KMS-11 (cell line): ENCODE results near the gene DENND11.

Source experiments
- H2AFZ ChIP-seq: fragments of 200-600 bp; sonication (generic); 2 replicates; pipeline ENCODE4 v1.6.1; 2016; ENCODE audit warnings: antibody characterized with exemption, mixed run types, low read depth
- H3K27ac ChIP-seq: fragments of 200-600 bp; sonication (generic); 2 replicates; pipeline ENCODE4 v1.6.1; 2016; ENCODE audit warnings: mild to moderate bottlenecking, mixed run types
- H3K27me3 ChIP-seq: fragments of 200-600 bp; sonication (generic); 2 replicates; pipeline ENCODE4 v1.6.1; 2017; ENCODE audit warnings: mild to moderate bottlenecking, low read depth, mixed run types, moderate library complexity; ENCODE audit not compliant: insufficient read depth
- H3K36me3 ChIP-seq: fragments of 200-600 bp; sonication (generic); 2 replicates; pipeline ENCODE4 v1.6.1; 2017; ENCODE audit warnings: mild to moderate bottlenecking, mixed run types; ENCODE audit not compliant: insufficient read depth
- H3K4me1 ChIP-seq: fragments of 200-600 bp; sonication (generic); 2 replicates; pipeline ENCODE4 v1.6.1; 2016; ENCODE audit warnings: mild to moderate bottlenecking, low read depth, mixed run types; ENCODE audit not compliant: poor library complexity, severe bottlenecking
- H3K4me2 ChIP-seq: fragments of 200-600 bp; sonication (generic); 2 replicates; pipeline ENCODE4 v1.7.0; 2016; ENCODE audit warnings: mild to moderate bottlenecking, mixed run types
- H3K4me3 ChIP-seq: fragments of 200-600 bp; sonication (generic); IDR thresholded peaks from 2 replicates; pipeline ENCODE4 v1.6.1; 2017; ENCODE audit warnings: low read depth, low read length, mixed read lengths; ENCODE audit not compliant: insufficient read depth
- H3K79me2 ChIP-seq: fragments of 200-600 bp; sonication (generic); 2 replicates; pipeline ENCODE4 v1.6.1; 2016; ENCODE audit warnings: low read depth, mixed run types; ENCODE audit not compliant: insufficient read depth
- H3K9ac ChIP-seq: fragments of 200-600 bp; sonication (generic); 2 replicates; pipeline ENCODE4 v1.6.1; 2016; ENCODE audit warnings: mild to moderate bottlenecking, mixed run types
- H4K20me1 ChIP-seq: fragments of 200-600 bp; sonication (generic); 2 replicates; pipeline ENCODE4 v1.6.1; 2016; ENCODE audit warnings: mild to moderate bottlenecking, mixed run types; ENCODE audit not compliant: insufficient read depth
- TF ChIP-seq, protein P1 (sequence below): fragments of 200-600 bp; sonication (generic); conservative IDR thresholded peaks from 2 replicates; pipeline ENCODE4 v1.6.1; 2017; ENCODE audit warnings: low read depth, mild to moderate bottlenecking, antibody characterized with exemption, low read length, moderate library complexity, mixed read lengths

The DENND11 gene

DNA sequence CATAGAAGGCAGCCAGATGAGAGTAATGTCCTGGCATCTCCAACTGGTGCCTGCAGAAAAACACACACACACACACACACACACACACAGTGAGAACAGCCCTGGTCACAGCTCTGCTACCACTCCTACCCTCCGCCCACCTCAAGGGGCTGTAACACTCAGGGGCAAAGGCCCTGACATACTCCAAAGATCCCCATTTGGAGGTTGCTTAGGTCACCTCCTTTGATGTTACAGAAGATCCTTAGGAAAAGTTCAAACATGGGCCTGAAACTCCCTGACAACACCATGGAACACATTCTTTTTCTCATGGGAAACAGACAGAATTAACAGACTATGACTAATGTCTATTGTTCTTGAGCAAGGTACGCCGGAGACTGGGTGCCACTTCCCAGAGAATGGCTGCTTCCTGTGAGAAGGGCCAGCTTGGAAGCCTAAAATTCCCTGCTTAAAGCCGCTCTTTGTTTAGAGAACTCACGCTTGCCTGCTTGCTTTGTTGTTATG, 27.7 kb downstream of the DENND11 start:
- no peaks in the 10 kb centered on the region for H3K27me3 ChIP-seq
- H4K20me1 ChIP-seq = no peaks in the 10 kb centered on the region
- no peak overlapping the region for H3K9ac ChIP-seq
- no peak overlapping the region for H3K27ac ChIP-seq
- no peak overlapping the region for H3K4me3 ChIP-seq
- no peaks in the 10 kb centered on the region for H3K4me1 ChIP-seq
- TF ChIP-seq, protein P1, sequence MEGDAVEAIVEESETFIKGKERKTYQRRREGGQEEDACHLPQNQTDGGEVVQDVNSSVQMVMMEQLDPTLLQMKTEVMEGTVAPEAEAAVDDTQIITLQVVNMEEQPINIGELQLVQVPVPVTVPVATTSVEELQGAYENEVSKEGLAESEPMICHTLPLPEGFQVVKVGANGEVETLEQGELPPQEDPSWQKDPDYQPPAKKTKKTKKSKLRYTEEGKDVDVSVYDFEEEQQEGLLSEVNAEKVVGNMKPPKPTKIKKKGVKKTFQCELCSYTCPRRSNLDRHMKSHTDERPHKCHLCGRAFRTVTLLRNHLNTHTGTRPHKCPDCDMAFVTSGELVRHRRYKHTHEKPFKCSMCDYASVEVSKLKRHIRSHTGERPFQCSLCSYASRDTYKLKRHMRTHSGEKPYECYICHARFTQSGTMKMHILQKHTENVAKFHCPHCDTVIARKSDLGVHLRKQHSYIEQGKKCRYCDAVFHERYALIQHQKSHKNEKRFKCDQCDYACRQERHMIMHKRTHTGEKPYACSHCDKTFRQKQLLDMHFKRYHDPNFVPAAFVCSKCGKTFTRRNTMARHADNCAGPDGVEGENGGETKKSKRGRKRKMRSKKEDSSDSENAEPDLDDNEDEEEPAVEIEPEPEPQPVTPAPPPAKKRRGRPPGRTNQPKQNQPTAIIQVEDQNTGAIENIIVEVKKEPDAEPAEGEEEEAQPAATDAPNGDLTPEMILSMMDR = no peak
- H3K79me2 ChIP-seq = no peaks in the 10 kb centered on the region
- no peaks in the 10 kb centered on the region for H3K36me3 ChIP-seq
- no peak overlapping the region for H3K4me2 ChIP-seq
- H2AFZ ChIP-seq = no peak overlapping the region

DNA sequence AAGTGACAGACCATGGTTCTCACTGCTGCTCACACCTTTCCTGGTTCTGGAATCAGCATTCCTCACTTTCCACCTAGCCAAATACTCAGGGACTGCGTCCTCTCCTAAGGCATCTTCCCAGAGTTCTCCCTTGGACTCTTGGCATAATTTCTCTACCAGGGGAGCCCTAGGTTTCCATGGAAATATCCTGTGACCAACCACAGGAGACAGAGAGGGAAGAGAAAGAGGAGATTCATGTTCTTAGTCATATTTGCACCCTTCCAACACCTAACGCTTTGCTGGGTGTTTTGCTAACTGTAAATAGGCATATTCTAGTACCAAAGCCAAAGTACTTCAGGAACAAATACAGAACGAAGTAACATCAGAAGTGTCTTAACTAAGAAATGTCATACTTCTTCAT, 28.6 kb downstream of the DENND11 start:
- Histone ChIP-seq H3K4me2 (no peak overlapping the region), H3K9ac (no peak overlapping the region), H4K20me1 (no peaks in the 10 kb centered on the region), H3K4me1 (no peaks in the 10 kb centered on the region), H2AFZ (no peak overlapping the region), H3K27me3 (no peaks in the 10 kb centered on the region), H3K36me3 (no peaks in the 10 kb centered on the region), H3K27ac (no peak overlapping the region), H3K79me2 (no peaks in the 10 kb centered on the region), H3K4me3 (no peak overlapping the region)
- TF ChIP-seq, protein P1 = no peak

GRCh38 chr7:141671705-141672496, 30.1 kb downstream of the DENND11 start:
- Histone ChIP-seq H3K27me3 (no peaks in the 10 kb centered on the region), H3K4me1 (no peaks in the 10 kb centered on the region), H3K79me2 (no peaks in the 10 kb centered on the region), H3K36me3 (no peaks in the 10 kb centered on the region), H3K4me3 (no peak overlapping the region), H3K9ac (no peak overlapping the region), H3K4me2 (no peak overlapping the region), H2AFZ (no peak overlapping the region), H4K20me1 (no peaks in the 10 kb centered on the region), H3K27ac (no peak overlapping the region)
- TF ChIP-seq, protein P1 = no peak

DNA sequence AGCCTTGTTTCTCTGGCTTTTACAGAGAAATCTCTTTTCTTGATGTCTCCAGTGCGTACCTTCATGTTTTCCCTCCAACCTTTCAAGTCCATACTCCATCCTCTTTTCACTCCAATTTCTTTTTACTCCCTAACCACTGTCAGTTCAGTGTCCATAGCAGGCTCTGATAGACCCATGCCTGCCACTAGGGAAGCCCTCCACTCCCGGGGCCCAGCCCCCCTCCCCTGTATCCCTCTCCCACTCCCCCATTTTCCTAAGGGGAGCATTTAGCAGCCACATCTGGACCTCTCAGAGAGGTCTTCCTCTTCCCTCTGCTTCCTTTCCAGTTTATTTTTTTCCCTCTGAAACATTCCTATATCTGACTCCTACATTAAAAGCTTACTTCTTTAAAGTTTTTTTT, 33.1 kb downstream of the DENND11 start:
- Histone ChIP-seq H3K27me3 (no peaks in the 10 kb centered on the region), H3K36me3 (no peaks in the 10 kb centered on the region), H3K9ac (no peak overlapping the region), H3K79me2 (no peaks in the 10 kb centered on the region), H2AFZ (no peak overlapping the region), H3K4me3 (no peak overlapping the region), H3K27ac (no peak overlapping the region), H3K4me2 (no peak overlapping the region), H3K4me1 (no peaks in the 10 kb centered on the region), H4K20me1 (no peaks in the 10 kb centered on the region)
- TF ChIP-seq, protein P1 = no peak
